Liver (tissue), 9 donors: ENCODE measurements around the gene ABCA1. TPM values are rescaled to one million over a fixed set of nuclear protein-coding genes. Genes with fewer than 3 reads are reported as not detected.
A peak's percentile ranks its signal among the peaks of the same experiment; 100 is the strongest.

Experiments
- DNase-seq: peaks from one replicate; pipeline ENCODE4 v3.0.0-alpha.2; 2017; ENCODE audit warnings: low spot score
- H3K27ac ChIP-seq, 2 donors: one replicate each; pipeline ENCODE4 v1.7.0; 2013; ENCODE audit warnings: inconsistent platforms in 2 of 2, low read length in 2 of 2, control low read depth in 1 of 2, low read depth in 1 of 2, mild to moderate bottlenecking in 1 of 2
- H3K27me3 ChIP-seq, 4 donors: one replicate each; pipeline versions ENCODE4 v1.6.1 to v1.7.0; 2013; ENCODE audit warnings: low read length in 3 of 4, inconsistent platforms in 1 of 4, mild to moderate bottlenecking in 1 of 4, moderate library complexity in 1 of 4; ENCODE audit not compliant: control insufficient read depth in 4 of 4, insufficient read depth in 4 of 4
- H3K36me3 ChIP-seq, 4 donors: one replicate each; pipeline versions ENCODE4 v1.6.1 to v1.7.0; 2013; ENCODE audit warnings: low read length in 3 of 4, mild to moderate bottlenecking in 3 of 4, low read depth in 1 of 4, moderate library complexity in 1 of 4; ENCODE audit not compliant: control insufficient read depth in 4 of 4, insufficient read depth in 3 of 4
- H3K4me1 ChIP-seq, 4 donors: one replicate each; pipeline versions ENCODE4 v1.6.1 to v1.7.0; 2013; ENCODE audit warnings: low read length in 3 of 4, mild to moderate bottlenecking in 3 of 4, moderate library complexity in 1 of 4; ENCODE audit not compliant: control insufficient read depth in 4 of 4, insufficient read depth in 4 of 4
- H3K4me3 ChIP-seq, 3 donors: one replicate each; pipeline versions ENCODE4 v1.6.1 to v1.7.0; 2013; ENCODE audit warnings: low read length in 3 of 3, control low read depth in 1 of 3, low read depth in 1 of 3, mild to moderate bottlenecking in 1 of 3
- H3K9ac ChIP-seq, 2 donors: one replicate each; pipeline ENCODE4 v1.7.0; 2013; ENCODE audit warnings: low read length in 2 of 2, mild to moderate bottlenecking in 2 of 2, moderate library complexity in 2 of 2, control low read depth in 1 of 2, low read depth in 1 of 2
- H3K9me3 ChIP-seq, 4 donors: one replicate each; pipeline versions ENCODE4 v1.6.1 to v1.7.0; 2013; ENCODE audit warnings: low read length in 3 of 4; ENCODE audit not compliant: control insufficient read depth in 4 of 4
- EGR1 ChIP-seq, 2 donors: IDR thresholded peaks; 2 replicates each; pipeline ENCODE4 v1.6.1; 2016 to 2018; ENCODE audit warnings: antibody characterized with exemption in 2 of 2, low read depth in 2 of 2
- FOXA2 ChIP-seq: IDR thresholded peaks from 2 replicates; pipeline ENCODE4 v1.6.1; 2016; ENCODE audit warnings: antibody characterized with exemption
- GABPA ChIP-seq, 2 donors: IDR thresholded peaks in 1 of 2; conservative IDR thresholded peaks in 1 of 2; 2 replicates each; pipeline ENCODE4 v1.6.1; 2016; ENCODE audit warnings: antibody characterized with exemption in 2 of 2, mild to moderate bottlenecking in 1 of 2, moderate library complexity in 1 of 2
- HNF4A ChIP-seq, 2 donors: conservative IDR thresholded peaks; 2 replicates each; pipeline ENCODE4 v1.6.1; 2016; ENCODE audit warnings: antibody characterized with exemption in 2 of 2, mild to moderate bottlenecking in 2 of 2
- HNF4G ChIP-seq: IDR thresholded peaks from 2 replicates; pipeline ENCODE4 v1.6.1; 2016; ENCODE audit warnings: antibody characterized with exemption
- NR2F2 ChIP-seq: IDR thresholded peaks from 2 replicates; pipeline ENCODE4 v1.6.1; 2016; ENCODE audit warnings: antibody characterized with exemption
- RXRA ChIP-seq, 2 donors: IDR thresholded peaks; 2 replicates each; pipeline ENCODE4 v1.6.1; 2017 to 2018; ENCODE audit warnings: antibody characterized with exemption in 2 of 2, mild to moderate bottlenecking in 1 of 2
- SP1 ChIP-seq: IDR thresholded peaks from 2 replicates; pipeline ENCODE4 v1.6.1; 2018; ENCODE audit warnings: antibody characterized with exemption, mild to moderate bottlenecking
- TAF1 ChIP-seq: conservative IDR thresholded peaks from 2 replicates; pipeline ENCODE4 v1.6.1; 2016; ENCODE audit warnings: antibody characterized with exemption, mild to moderate bottlenecking
- YY1 ChIP-seq: IDR thresholded peaks from 2 replicates; pipeline ENCODE4 v1.6.1; 2016; ENCODE audit warnings: antibody characterized with exemption, mild to moderate bottlenecking
- WGBS: extraction: QIAGEN DNeasy Blood & Tissue Kit; methylation state at CpG from one replicate; pipeline ENCODE4 v1.1.7; 2013; 5-methylcytosine and 5-hydroxymethylcytosine counted together
- polyA plus RNA-seq, 2 donors: library from polyadenylated mRNA; stranded (reverse) in 1 of 2; unstranded in 1 of 2; fragments of 200-250 nt in 1 of 2; fragments of >200 nt in 1 of 2; fragmentation: Nextera tagmentation in 1 of 2; extraction: Ambion mirVana in 1 of 2; gene quantifications; one replicate each; pipeline versions ENCODE4 v1.2.1 to v1.2.3, GENCODE V29; 2013 to 2015
- total RNA-seq, 2 donors: library from RNA; depleted of rRNA; stranded (reverse); fragments of >200 nt; gene quantifications; one replicate each; pipeline ENCODE4 v1.2.3, GENCODE V29; 2014
- TF ChIP-seq, protein P1 (sequence below): fragments of 150-350 bp; IDR thresholded peaks from 2 replicates; pipeline ENCODE4 v1.5.1; 2017; ENCODE audit warnings: improper control_type of control experiment, low read depth, low read length; ENCODE audit not compliant: missing input control
- TF ChIP-seq, protein P2 (sequence below): IDR thresholded peaks from 2 replicates; pipeline ENCODE4 v1.6.1; 2016; ENCODE audit warnings: antibody characterized with exemption
- donor health status: healthy.
- donor health status: healthy.
- donor health status: healthy.
- donor health status: healthy.
- donor health status: healthy.

Gene ABCA1
- total and polyA plus RNA-seq, 4 donors, result 15.4 to 223 (median 62.9) TPM

DNA sequence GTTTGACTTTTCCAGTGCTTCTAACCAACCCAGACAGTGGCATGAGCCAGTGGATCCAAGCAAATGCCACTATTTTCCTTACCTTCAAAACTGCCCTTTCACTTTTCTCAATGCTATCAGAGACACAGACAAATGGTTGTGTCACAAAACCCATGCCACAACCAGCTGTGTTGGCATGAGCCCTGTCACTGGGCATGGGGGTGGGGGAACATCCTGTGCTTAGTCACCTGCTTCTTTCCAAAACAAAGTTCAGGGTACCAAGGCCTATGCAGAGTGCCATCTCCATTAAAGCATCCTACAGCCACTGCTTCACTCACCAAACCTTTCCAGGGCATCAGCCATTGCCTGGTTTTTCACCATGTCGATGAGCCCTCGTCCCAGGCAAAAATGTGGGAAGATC lies 133.9 kb downstream of the ABCA1 start:
- Histone ChIP-seq H3K27ac (no peak overlapping the region), H3K9ac (no peak overlapping the region), H3K4me3 (no peak overlapping the region), H3K36me3 (peaks cover 18 to 97% (median 91%) of the 10 kb centered on the region in 4 donors), H3K9me3 (no peaks in the 10 kb centered on the region), H3K4me1 (no peaks in the 10 kb centered on the region), H3K27me3 (no peaks in the 10 kb centered on the region)
- no peak for TF ChIP-seq GABPA (IDR thresholded peaks at IDR 0.05 in 1 of 2, conservative IDR thresholded peaks at IDR 0.05 in 1 of 2)
- peak in 1 of 2 donors; percentile 6 for TF ChIP-seq RXRA (IDR thresholded peaks at IDR 0.05)
- peak in 1 of 2 donors; percentile 6 for TF ChIP-seq HNF4A (conservative IDR thresholded peaks at IDR 0.05)
- 97% methylated on average over 2 of the region's 2 CpGs for WGBS
- no peak for DNase-seq

DNA sequence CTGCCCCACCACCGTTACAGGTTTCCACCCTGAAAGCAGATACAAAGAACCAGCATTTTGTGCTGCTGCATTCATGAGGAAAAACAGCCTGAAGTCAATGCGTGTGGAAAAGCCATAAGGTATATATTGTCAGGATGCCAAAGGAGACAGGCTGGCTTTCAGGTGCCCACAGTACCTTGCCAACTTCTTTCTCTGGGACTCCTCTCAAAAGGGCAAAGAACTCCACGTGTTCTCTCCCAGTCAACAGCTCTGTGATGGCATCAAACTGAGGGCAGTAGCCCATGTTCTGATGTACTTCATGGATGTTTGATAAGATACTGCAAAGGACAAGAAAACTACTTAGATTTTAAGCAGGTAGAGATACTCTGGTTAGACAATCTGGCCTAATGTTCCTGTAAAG lies 139.7 kb downstream of the ABCA1 start:
- DNase-seq, result no peak
- no peak overlapping the region for H3K27ac ChIP-seq
- H3K4me1 ChIP-seq, result no peaks in the 10 kb centered on the region
- H3K9ac ChIP-seq, result no peak overlapping the region
- no peak overlapping the region for H3K4me3 ChIP-seq
- H3K27me3 ChIP-seq, result no peaks in the 10 kb centered on the region
- H3K36me3 ChIP-seq, result peaks cover 35 to 96% (median 90%) of the 10 kb centered on the region in 4 donors
- 66% methylated on average over 3 of the region's 3 CpGs for WGBS
- TF ChIP-seq HNF4G, result no peak
- no peak for TF ChIP-seq TAF1
- no peak for TF ChIP-seq HNF4A (conservative IDR thresholded peaks at IDR 0.05)
- TF ChIP-seq GABPA (IDR thresholded peaks at IDR 0.05 in 1 of 2, conservative IDR thresholded peaks at IDR 0.05 in 1 of 2), result no peak
- TF ChIP-seq YY1, result no peak
- TF ChIP-seq, protein P1, sequence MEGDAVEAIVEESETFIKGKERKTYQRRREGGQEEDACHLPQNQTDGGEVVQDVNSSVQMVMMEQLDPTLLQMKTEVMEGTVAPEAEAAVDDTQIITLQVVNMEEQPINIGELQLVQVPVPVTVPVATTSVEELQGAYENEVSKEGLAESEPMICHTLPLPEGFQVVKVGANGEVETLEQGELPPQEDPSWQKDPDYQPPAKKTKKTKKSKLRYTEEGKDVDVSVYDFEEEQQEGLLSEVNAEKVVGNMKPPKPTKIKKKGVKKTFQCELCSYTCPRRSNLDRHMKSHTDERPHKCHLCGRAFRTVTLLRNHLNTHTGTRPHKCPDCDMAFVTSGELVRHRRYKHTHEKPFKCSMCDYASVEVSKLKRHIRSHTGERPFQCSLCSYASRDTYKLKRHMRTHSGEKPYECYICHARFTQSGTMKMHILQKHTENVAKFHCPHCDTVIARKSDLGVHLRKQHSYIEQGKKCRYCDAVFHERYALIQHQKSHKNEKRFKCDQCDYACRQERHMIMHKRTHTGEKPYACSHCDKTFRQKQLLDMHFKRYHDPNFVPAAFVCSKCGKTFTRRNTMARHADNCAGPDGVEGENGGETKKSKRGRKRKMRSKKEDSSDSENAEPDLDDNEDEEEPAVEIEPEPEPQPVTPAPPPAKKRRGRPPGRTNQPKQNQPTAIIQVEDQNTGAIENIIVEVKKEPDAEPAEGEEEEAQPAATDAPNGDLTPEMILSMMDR, result no peak
- TF ChIP-seq, protein P2, sequence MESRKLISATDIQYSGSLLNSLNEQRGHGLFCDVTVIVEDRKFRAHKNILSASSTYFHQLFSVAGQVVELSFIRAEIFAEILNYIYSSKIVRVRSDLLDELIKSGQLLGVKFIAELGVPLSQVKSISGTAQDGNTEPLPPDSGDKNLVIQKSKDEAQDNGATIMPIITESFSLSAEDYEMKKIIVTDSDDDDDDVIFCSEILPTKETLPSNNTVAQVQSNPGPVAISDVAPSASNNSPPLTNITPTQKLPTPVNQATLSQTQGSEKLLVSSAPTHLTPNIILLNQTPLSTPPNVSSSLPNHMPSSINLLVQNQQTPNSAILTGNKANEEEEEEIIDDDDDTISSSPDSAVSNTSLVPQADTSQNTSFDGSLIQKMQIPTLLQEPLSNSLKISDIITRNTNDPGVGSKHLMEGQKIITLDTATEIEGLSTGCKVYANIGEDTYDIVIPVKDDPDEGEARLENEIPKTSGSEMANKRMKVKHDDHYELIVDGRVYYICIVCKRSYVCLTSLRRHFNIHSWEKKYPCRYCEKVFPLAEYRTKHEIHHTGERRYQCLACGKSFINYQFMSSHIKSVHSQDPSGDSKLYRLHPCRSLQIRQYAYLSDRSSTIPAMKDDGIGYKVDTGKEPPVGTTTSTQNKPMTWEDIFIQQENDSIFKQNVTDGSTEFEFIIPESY, result no peak
- no peaks in the 10 kb centered on the region for H3K9me3 ChIP-seq

DNA sequence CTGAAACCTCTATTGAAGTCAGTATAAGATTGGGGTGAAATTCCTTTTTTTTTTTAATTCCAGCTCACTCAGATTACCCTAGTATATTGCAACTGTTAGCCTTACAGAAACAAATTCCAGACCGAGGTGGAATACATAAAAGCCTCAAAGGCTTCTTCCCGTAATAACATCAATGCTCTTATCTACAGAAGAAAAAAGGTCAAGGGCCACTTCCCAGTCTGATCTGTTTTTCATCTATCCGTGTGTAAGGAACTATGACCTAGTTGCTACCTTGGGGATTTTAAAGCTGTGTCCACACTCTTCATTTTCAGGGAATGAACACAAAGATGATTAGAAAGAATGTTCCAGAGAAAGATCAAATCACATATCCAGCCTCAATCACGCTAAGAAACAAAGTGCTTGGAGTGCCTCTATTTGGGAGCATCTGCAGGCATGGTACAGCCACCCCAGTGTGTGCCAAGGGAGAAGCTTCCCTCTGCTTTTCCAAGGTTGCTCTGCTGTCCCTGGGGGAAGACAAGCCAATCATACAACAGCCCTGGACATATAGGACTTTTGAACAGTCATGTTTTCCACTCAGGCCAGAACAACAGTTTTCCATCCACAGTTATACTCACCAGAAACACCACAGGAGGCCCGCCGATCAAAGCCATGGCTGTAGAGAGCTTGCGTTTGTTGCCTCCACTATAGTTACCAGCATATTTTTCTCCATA lies 140.5 kb downstream of the ABCA1 start:
- WGBS, result 67% methylated on average over 7 of the region's 7 CpGs
- Histone ChIP-seq H3K9ac (no peak overlapping the region), H3K4me3 (no peak overlapping the region), H3K4me1 (no peaks in the 10 kb centered on the region), H3K27ac (no peak overlapping the region), H3K27me3 (no peaks in the 10 kb centered on the region), H3K36me3 (peaks cover 37 to 94% (median 89%) of the 10 kb centered on the region in 4 donors), H3K9me3 (no peaks in the 10 kb centered on the region)
- DNase-seq, result no peak
- TF ChIP-seq HNF4A (conservative IDR thresholded peaks at IDR 0.05) (no peak), NR2F2 (peak; percentile 39), TAF1 (no peak), FOXA2 (no peak), SP1 (no peak), EGR1 (IDR thresholded peaks at IDR 0.05; ENCODE audit: low read depth in 2 of 2) (no peak), YY1 (no peak)
- TF ChIP-seq, protein P2, result no peak
